ENCODE measurements around the gene ERRFI1. TPM values are rescaled to one million over a fixed set of nuclear protein-coding genes. Genes with fewer than 3 reads are reported as not detected.

Gene ERRFI1
- total RNA-seq, 2 donors from 2014 or later: 101 to 158 TPM

- peak; percentile 44 for ATAC-seq (ENCODE audit: insufficient number of reproducible peaks, low FRiP score, low read depth)
- H3K4me1 ChIP-seq (ENCODE audit: control insufficient read depth in 1 of 2, low read depth in 2 of 2): peaks cover 25 to 39% of the 10 kb centered on the region in 2 donors
- H3K9me3 ChIP-seq: no peaks in the 10 kb centered on the region
- no peaks in the 10 kb centered on the region for H3K36me3 ChIP-seq
- TF ChIP-seq CTCF (IDR thresholded peaks at IDR 0.05): no peak
- H3K4me3 ChIP-seq: peak overlapping the region; percentile 4
- no peak for DNase-seq (ENCODE audit: low spot score)
- H3K27me3 ChIP-seq (replicated peaks; ENCODE audit: insufficient read depth): no peaks in the 10 kb centered on the region
- peak overlapping the region; percentile 66 to 79 for H3K27ac ChIP-seq
Observed at GRCh38 chr1:8047686-8048445, 21.8 kb upstream of the ERRFI1 start.

- no peaks in the 10 kb centered on the region for H3K9me3 ChIP-seq
- no peaks in the 10 kb centered on the region for H3K36me3 ChIP-seq
- H3K4me3 ChIP-seq: no peak overlapping the region
- H3K4me1 ChIP-seq (ENCODE audit: control insufficient read depth in 1 of 2, low read depth in 2 of 2): peaks cover 25 to 39% of the 10 kb centered on the region in 2 donors
- no peak for TF ChIP-seq CTCF (IDR thresholded peaks at IDR 0.05)
- H3K27ac ChIP-seq: peak overlapping the region; percentile 66 to 79
- no peak for ATAC-seq (ENCODE audit: insufficient number of reproducible peaks, low FRiP score, low read depth)
- no peaks in the 10 kb centered on the region for H3K27me3 ChIP-seq (replicated peaks; ENCODE audit: insufficient read depth)
- no peak for DNase-seq (ENCODE audit: low spot score)
Observed at GRCh38 chr1:8047112-8047511, 21.0 kb upstream of the ERRFI1 start.

DNA sequence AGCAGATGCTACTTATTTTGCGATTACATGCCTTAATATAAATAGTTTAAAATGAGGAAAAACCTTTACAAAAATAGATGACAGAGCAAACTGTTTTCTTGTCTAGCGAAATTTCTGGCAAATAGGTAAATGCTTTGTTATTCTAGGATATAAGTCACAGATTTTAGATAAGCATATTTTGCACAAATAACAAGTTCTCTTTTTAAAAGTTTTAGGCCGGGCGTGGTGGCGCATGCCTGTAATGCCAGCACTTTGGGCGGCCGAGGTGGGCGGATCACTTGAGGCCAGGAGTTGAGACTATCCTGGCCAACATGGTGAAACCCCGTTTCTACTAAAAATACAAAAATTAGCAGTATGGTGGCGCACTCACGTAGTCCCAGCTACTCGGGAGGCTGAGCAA, 20.3 kb upstream of the ERRFI1 start:
- no peaks in the 10 kb centered on the region for H3K9me3 ChIP-seq
- H3K27ac ChIP-seq: peak overlapping the region; percentile 66 to 79
- H3K4me3 ChIP-seq: peak overlapping the region; percentile 5
- no peak for TF ChIP-seq CTCF (IDR thresholded peaks at IDR 0.05)
- peaks cover 25 to 35% of the 10 kb centered on the region in 2 donors for H3K4me1 ChIP-seq (ENCODE audit: control insufficient read depth in 1 of 2, low read depth in 2 of 2)
- no peaks in the 10 kb centered on the region for H3K36me3 ChIP-seq
- ATAC-seq (ENCODE audit: insufficient number of reproducible peaks, low FRiP score, low read depth) (no peak), DNase-seq (ENCODE audit: low spot score) (no peak)
- no peaks in the 10 kb centered on the region for H3K27me3 ChIP-seq (replicated peaks; ENCODE audit: insufficient read depth)

DNA sequence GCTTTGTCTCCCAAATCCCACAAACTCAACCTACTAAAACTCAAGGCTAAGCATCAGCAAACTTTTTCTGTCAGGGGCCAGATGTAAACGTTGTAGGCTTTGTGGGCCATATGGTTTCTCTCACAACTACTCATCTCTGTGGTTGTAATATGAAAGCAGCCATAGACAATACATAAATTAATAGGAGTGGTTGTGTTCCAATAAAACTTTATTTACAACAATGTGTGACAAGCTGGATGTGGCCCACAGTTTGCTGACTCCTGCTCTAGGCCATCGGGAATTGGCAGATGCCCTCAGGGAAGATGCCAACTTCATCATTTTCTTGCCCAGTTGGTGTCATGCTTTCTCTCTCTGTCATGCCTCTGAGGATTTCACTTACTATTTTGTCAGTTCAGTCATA, 17.5 kb upstream of the ERRFI1 start:
- Histone ChIP-seq H3K27me3 (replicated peaks; ENCODE audit: insufficient read depth) (no peaks in the 10 kb centered on the region), H3K4me1 (ENCODE audit: control insufficient read depth in 1 of 2, low read depth in 2 of 2) (peaks cover 29 to 41% of the 10 kb centered on the region in 2 donors), H3K27ac (no peak overlapping the region), H3K9me3 (no peaks in the 10 kb centered on the region), H3K4me3 (no peak overlapping the region), H3K36me3 (no peaks in the 10 kb centered on the region)
- ATAC-seq (ENCODE audit: insufficient number of reproducible peaks, low FRiP score, low read depth): no peak
- TF ChIP-seq CTCF (IDR thresholded peaks at IDR 0.05): no peak
- no peak for DNase-seq (ENCODE audit: low spot score)

GRCh38 chr1:8042134-8042533, 16.0 kb upstream of the ERRFI1 start:
- Histone ChIP-seq H3K36me3 (no peaks in the 10 kb centered on the region), H3K9me3 (no peaks in the 10 kb centered on the region), H3K27ac (no peak overlapping the region), H3K27me3 (replicated peaks; ENCODE audit: insufficient read depth) (no peaks in the 10 kb centered on the region), H3K4me3 (no peak overlapping the region), H3K4me1 (ENCODE audit: control insufficient read depth in 1 of 2, low read depth in 2 of 2) (peaks cover 19 to 28% of the 10 kb centered on the region in 2 donors)
- no peak for TF ChIP-seq CTCF (IDR thresholded peaks at IDR 0.05)
- ATAC-seq (ENCODE audit: insufficient number of reproducible peaks, low FRiP score, low read depth) (no peak), DNase-seq (ENCODE audit: low spot score) (no peak)

All from thoracic aorta (tissue), 2 donors.